ENCODE data around the gene ADCY10. TPM values are rescaled to one million over a fixed set of nuclear protein-coding genes. Genes with fewer than 3 reads are reported as not detected.

ADCY10 gene
- total and polyA plus RNA-seq, 2 experiments from 2014 or later, result not detected

DNA sequence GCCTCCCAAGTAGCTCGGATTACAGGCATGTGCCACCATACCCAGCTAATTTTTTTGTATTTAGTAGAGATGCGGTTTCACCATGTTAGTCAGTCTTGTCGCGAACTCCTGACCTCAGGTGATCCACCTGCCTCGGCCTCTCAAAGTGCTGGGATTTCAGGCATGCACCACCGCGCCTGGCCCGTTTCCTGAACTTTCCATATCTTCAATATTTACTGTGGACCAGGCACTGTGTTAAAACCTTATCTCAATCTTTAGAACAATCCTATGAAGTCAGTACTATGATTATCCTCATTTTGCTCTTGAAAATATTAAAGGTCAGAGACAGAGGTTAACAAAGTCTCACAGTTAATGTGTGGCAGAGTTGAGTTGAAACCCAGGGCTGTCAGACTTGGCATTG is 1.6 kb upstream of the ADCY10 start:
- no peaks in the 10 kb centered on the region for H3F3A ChIP-seq (replicated peaks; ENCODE audit: low read depth)

More for the DNA sequence above, 1.6 kb upstream of the ADCY10 start:
- no peak overlapping the region for H3K4me2 ChIP-seq
- H3K4me3 ChIP-seq, result no peak overlapping the region
- H3K4me1 ChIP-seq (ENCODE audit: insufficient read depth), result peaks cover 27% of the 10 kb centered on the region
- ATAC-seq (no peak), DNase-seq (ENCODE audit: low spot score) (no peak)
- Mint-ChIP-seq H3K36me3 (ENCODE audit: low read depth) (peaks cover 2% of the 10 kb centered on the region; the same call in 1 of the 3 replicates), H3K27ac (no peak overlapping the region), H3K27me3 (ENCODE audit: insufficient read depth, low read depth, poor library complexity) (no peaks in the 10 kb centered on the region), H3K9me3 (peaks cover 4% of the 10 kb centered on the region), H3K4me3 (no peak overlapping the region), H3K4me1 (peaks cover 19% of the 10 kb centered on the region)
- H3K27ac ChIP-seq (ENCODE audit: low read depth), result no peak overlapping the region
- no peaks in the 10 kb centered on the region for H3K79me2 ChIP-seq (replicated peaks; ENCODE audit: insufficient read depth)
- H3K9me2 ChIP-seq (ENCODE audit: insufficient read depth), result no peaks in the 10 kb centered on the region
- H2AFZ ChIP-seq, result no peak overlapping the region
- no peak for TF ChIP-seq EZH2phosphoT487 (IDR thresholded peaks at IDR 0.05; ENCODE audit: unreplicated experiment)
- TF ChIP-seq NANOG (IDR thresholded peaks at IDR 0.05; ENCODE audit: borderline replicate concordance), result no peak
- TF ChIP-seq, protein P1, sequence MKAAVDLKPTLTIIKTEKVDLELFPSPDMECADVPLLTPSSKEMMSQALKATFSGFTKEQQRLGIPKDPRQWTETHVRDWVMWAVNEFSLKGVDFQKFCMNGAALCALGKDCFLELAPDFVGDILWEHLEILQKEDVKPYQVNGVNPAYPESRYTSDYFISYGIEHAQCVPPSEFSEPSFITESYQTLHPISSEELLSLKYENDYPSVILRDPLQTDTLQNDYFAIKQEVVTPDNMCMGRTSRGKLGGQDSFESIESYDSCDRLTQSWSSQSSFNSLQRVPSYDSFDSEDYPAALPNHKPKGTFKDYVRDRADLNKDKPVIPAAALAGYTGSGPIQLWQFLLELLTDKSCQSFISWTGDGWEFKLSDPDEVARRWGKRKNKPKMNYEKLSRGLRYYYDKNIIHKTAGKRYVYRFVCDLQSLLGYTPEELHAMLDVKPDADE (IDR thresholded peaks at IDR 0.05), result no peak
- TF ChIP-seq, protein P2, sequence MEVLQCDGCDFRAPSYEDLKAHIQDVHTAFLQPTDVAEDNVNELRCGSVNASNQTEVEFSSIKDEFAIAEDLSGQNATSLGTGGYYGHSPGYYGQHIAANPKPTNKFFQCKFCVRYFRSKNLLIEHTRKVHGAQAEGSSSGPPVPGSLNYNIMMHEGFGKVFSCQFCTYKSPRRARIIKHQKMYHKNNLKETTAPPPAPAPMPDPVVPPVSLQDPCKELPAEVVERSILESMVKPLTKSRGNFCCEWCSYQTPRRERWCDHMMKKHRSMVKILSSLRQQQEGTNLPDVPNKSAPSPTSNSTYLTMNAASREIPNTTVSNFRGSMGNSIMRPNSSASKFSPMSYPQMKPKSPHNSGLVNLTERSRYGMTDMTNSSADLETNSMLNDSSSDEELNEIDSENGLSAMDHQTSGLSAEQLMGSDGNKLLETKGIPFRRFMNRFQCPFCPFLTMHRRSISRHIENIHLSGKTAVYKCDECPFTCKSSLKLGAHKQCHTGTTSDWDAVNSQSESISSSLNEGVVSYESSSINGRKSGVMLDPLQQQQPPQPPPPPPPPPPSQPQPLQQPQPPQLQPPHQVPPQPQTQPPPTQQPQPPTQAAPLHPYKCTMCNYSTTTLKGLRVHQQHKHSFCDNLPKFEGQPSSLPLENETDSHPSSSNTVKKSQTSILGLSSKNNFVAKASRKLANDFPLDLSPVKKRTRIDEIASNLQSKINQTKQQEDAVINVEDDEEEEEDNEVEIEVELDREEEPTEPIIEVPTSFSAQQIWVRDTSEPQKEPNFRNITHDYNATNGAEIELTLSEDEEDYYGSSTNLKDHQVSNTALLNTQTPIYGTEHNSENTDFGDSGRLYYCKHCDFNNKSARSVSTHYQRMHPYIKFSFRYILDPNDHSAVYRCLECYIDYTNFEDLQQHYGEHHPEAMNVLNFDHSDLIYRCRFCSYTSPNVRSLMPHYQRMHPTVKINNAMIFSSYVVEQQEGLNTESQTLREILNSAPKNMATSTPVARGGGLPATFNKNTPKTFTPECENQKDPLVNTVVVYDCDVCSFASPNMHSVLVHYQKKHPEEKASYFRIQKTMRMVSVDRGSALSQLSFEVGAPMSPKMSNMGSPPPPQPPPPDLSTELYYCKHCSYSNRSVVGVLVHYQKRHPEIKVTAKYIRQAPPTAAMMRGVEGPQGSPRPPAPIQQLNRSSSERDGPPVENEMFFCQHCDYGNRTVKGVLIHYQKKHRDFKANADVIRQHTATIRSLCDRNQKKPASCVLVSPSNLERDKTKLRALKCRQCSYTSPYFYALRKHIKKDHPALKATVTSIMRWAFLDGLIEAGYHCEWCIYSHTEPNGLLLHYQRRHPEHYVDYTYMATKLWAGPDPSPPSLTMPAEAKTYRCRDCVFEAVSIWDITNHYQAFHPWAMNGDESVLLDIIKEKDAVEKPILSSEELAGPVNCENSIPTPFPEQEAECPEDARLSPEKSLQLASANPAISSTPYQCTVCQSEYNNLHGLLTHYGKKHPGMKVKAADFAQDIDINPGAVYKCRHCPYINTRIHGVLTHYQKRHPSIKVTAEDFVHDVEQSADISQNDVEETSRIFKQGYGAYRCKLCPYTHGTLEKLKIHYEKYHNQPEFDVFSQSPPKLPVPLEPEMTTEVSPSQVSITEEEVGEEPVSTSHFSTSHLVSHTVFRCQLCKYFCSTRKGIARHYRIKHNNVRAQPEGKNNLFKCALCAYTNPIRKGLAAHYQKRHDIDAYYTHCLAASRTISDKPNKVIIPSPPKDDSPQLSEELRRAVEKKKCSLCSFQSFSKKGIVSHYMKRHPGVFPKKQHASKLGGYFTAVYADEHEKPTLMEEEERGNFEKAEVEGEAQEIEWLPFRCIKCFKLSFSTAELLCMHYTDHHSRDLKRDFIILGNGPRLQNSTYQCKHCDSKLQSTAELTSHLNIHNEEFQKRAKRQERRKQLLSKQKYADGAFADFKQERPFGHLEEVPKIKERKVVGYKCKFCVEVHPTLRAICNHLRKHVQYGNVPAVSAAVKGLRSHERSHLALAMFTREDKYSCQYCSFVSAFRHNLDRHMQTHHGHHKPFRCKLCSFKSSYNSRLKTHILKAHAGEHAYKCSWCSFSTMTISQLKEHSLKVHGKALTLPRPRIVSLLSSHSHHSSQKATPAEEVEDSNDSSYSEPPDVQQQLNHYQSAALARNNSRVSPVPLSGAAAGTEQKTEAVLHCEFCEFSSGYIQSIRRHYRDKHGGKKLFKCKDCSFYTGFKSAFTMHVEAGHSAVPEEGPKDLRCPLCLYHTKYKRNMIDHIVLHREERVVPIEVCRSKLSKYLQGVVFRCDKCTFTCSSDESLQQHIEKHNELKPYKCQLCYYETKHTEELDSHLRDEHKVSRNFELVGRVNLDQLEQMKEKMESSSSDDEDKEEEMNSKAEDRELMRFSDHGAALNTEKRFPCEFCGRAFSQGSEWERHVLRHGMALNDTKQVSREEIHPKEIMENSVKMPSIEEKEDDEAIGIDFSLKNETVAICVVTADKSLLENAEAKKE (CRISPR knock-in tag; IDR thresholded peaks at IDR 0.05), result no peak
- TF ChIP-seq STAT1 (IDR thresholded peaks at IDR 0.05; ENCODE audit: unreplicated experiment), result no peak
- TF ChIP-seq POLR2AphosphoS5 (IDR thresholded peaks at IDR 0.05; ENCODE audit: low read depth), result no peak
- TF ChIP-seq, protein P3, sequence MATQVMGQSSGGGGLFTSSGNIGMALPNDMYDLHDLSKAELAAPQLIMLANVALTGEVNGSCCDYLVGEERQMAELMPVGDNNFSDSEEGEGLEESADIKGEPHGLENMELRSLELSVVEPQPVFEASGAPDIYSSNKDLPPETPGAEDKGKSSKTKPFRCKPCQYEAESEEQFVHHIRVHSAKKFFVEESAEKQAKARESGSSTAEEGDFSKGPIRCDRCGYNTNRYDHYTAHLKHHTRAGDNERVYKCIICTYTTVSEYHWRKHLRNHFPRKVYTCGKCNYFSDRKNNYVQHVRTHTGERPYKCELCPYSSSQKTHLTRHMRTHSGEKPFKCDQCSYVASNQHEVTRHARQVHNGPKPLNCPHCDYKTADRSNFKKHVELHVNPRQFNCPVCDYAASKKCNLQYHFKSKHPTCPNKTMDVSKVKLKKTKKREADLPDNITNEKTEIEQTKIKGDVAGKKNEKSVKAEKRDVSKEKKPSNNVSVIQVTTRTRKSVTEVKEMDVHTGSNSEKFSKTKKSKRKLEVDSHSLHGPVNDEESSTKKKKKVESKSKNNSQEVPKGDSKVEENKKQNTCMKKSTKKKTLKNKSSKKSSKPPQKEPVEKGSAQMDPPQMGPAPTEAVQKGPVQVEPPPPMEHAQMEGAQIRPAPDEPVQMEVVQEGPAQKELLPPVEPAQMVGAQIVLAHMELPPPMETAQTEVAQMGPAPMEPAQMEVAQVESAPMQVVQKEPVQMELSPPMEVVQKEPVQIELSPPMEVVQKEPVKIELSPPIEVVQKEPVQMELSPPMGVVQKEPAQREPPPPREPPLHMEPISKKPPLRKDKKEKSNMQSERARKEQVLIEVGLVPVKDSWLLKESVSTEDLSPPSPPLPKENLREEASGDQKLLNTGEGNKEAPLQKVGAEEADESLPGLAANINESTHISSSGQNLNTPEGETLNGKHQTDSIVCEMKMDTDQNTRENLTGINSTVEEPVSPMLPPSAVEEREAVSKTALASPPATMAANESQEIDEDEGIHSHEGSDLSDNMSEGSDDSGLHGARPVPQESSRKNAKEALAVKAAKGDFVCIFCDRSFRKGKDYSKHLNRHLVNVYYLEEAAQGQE (IDR thresholded peaks at IDR 0.05; ENCODE audit: unreplicated experiment), result no peak
- no peak for TF ChIP-seq JUNB (IDR thresholded peaks at IDR 0.05; ENCODE audit: unreplicated experiment)
- TF ChIP-seq CREB1 (CRISPR knock-in tag; IDR thresholded peaks at IDR 0.05; ENCODE audit: low read depth), result no peak
- no peak for TF ChIP-seq ZNF114 (CRISPR knock-in tag; IDR thresholded peaks at IDR 0.05)
- TF ChIP-seq, protein P4, sequence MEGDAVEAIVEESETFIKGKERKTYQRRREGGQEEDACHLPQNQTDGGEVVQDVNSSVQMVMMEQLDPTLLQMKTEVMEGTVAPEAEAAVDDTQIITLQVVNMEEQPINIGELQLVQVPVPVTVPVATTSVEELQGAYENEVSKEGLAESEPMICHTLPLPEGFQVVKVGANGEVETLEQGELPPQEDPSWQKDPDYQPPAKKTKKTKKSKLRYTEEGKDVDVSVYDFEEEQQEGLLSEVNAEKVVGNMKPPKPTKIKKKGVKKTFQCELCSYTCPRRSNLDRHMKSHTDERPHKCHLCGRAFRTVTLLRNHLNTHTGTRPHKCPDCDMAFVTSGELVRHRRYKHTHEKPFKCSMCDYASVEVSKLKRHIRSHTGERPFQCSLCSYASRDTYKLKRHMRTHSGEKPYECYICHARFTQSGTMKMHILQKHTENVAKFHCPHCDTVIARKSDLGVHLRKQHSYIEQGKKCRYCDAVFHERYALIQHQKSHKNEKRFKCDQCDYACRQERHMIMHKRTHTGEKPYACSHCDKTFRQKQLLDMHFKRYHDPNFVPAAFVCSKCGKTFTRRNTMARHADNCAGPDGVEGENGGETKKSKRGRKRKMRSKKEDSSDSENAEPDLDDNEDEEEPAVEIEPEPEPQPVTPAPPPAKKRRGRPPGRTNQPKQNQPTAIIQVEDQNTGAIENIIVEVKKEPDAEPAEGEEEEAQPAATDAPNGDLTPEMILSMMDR (conservative IDR thresholded peaks at IDR 0.05; ENCODE audit: low read depth in 2 of 2), result no peak
- TF ChIP-seq ZNF331 (CRISPR knock-in tag; IDR thresholded peaks at IDR 0.05; ENCODE audit: low read depth), result no peak
- TF ChIP-seq EZH2 (IDR thresholded peaks at IDR 0.05; ENCODE audit: low read depth, unreplicated experiment), result no peak
- no peaks in the 10 kb centered on the region for H3K36me3 ChIP-seq (ENCODE audit: insufficient read depth)
- H3K27me3 ChIP-seq (ENCODE audit: insufficient read depth), result no peaks in the 10 kb centered on the region
- H4K20me1 ChIP-seq (replicated peaks; ENCODE audit: insufficient read depth), result no peaks in the 10 kb centered on the region

Measured in GM23338 (cell line).